Measurements from ENCODE around the gene MFNG.
A peak's percentile ranks its signal among the peaks of the same experiment; 100 is the strongest.
"Not testable (repeated sequence)": the region's sequence is repeated elsewhere in the genome, so short reads cannot be mapped to it uniquely, and the experiment has no call there.

The MFNG gene, protein sequence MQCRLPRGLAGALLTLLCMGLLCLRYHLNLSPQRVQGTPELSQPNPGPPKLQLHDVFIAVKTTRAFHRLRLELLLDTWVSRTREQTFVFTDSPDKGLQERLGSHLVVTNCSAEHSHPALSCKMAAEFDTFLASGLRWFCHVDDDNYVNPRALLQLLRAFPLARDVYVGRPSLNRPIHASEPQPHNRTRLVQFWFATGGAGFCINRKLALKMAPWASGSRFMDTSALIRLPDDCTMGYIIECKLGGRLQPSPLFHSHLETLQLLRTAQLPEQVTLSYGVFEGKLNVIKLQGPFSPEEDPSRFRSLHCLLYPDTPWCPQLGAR

GRCh38 chr22:37486224-37486845 lies at the start of gene MFNG:
TSS of gene MFNG (minus strand) at chr22:37486384. CDS start at chr22:37486177, 207 bp downstream.
- peaks cover 58% of the 10 kb centered on the region for H3K4me1 Mint-ChIP-seq (ENCODE audit: low read depth)
- peak within 1 kb of the TSS; percentile 91 for H3K4me3 Mint-ChIP-seq
- H3K27ac Mint-ChIP-seq = peak within 1 kb of the TSS; percentile 92

DNA sequence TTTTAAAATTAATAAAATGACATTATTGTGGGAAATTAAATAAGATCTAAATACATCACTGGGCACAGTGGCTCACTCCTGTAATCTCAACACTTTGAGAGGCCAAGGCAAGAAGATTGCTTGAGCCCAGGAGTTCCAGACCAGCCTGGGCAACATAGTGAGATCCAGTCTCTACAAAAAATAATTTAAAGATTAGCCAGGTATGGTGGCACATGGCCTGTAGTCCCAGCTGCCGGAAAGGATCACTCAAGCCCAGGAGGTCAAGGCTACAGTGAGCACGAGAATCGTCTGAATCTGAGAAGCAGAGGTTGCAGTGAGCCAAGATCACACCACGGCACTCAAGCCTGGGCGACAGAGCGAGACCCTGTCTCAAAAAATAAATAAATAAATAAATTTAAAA lies 49.0 kb upstream of the MFNG start:
- H3K4me1 Mint-ChIP-seq (ENCODE audit: low read depth) = peaks cover 21% of the 10 kb centered on the region
- H3K4me3 Mint-ChIP-seq = no peak overlapping the region
- no peaks in the 10 kb centered on the region for H3K36me3 Mint-ChIP-seq
- peaks cover 6% of the 10 kb centered on the region for H3K27me3 Mint-ChIP-seq
- H3K9me3 Mint-ChIP-seq (ENCODE audit: low read depth) = no peaks in the 10 kb centered on the region
- H3K27ac Mint-ChIP-seq = no peak overlapping the region

More at GRCh38 chr22:37486224-37486845, at the start of gene MFNG:
- Mint-ChIP-seq H3K27me3 (no peaks in the 10 kb centered on the region), H3K9me3 (ENCODE audit: low read depth) (no peaks in the 10 kb centered on the region), H3K36me3 (peaks cover 3% of the 10 kb centered on the region)

- Mint-ChIP-seq H3K27ac (no peak overlapping the region), H3K36me3 (no peaks in the 10 kb centered on the region), H3K9me3 (ENCODE audit: low read depth) (no peaks in the 10 kb centered on the region), H3K4me1 (ENCODE audit: low read depth) (peaks cover 28% of the 10 kb centered on the region), H3K4me3 (no peak overlapping the region), H3K27me3 (peaks cover 6% of the 10 kb centered on the region)
These were observed 48.3 kb upstream of the MFNG start for GRCh38 chr22:37534445-37534844.

DNA sequence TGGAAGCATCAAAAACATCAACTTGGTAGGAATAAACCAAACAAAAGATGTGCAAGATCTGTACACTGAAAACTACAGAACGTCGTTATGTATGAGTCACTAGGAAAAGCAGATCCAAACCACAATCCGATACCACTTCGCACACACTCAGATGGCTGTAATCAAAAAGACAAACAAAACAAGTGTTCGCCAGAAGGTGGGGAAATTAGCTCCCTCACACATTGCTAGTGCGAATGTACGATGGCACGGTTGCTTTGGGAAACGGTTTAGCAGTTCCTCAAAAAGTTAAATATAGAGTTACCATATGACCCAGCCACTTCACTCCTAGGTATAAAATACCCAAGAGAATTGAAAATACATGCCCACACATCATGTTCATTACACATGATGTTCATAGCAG lies 47.8 kb upstream of the MFNG start:
- H3K27ac Mint-ChIP-seq = no peak overlapping the region
- peaks cover 26% of the 10 kb centered on the region for H3K4me1 Mint-ChIP-seq (ENCODE audit: low read depth)
- H3K36me3 Mint-ChIP-seq = no peaks in the 10 kb centered on the region
- no peaks in the 10 kb centered on the region for H3K9me3 Mint-ChIP-seq (ENCODE audit: low read depth)
- peaks cover 5% of the 10 kb centered on the region for H3K27me3 Mint-ChIP-seq
- H3K4me3 Mint-ChIP-seq = no peak overlapping the region

DNA sequence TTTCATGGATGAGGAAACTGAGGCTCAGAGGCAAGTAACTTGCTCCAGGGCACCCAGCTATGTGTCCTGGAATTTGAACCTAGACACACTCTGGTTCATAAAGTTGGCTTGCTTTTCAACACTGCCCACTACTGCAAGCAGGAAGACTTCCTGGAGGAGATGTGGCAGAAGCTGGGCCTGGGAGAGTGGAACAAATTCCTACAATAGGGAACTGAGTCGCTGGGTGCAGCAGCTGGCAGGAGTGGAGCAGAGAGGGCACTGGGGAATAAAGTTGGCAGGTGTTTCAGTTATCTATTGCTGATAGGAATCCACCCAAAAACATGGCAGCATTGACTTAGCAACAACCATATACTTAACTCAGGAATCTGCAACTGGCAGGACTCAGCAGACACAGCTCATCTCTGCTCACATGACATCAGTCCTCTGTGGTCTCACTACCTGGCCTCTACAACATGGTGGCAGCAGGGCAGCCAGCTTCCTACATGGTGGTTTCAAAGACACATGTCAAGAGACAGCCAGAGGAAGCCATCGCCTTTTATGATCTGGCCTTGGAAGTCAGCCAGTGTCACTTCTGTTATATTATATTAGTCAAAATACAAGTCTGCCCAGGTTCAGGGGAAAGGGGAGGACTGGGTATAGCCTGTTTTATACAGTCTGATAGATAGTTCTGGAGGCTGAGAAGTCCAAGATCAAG lies 43.6 kb upstream of the MFNG start:
- Mint-ChIP-seq H3K9me3 (ENCODE audit: low read depth) (no peaks in the 10 kb centered on the region), H3K27me3 (peaks cover 2% of the 10 kb centered on the region), H3K36me3 (no peaks in the 10 kb centered on the region), H3K4me3 (no peak overlapping the region), H3K27ac (no peak overlapping the region), H3K4me1 (ENCODE audit: low read depth) (peaks cover 19% of the 10 kb centered on the region)

DNA sequence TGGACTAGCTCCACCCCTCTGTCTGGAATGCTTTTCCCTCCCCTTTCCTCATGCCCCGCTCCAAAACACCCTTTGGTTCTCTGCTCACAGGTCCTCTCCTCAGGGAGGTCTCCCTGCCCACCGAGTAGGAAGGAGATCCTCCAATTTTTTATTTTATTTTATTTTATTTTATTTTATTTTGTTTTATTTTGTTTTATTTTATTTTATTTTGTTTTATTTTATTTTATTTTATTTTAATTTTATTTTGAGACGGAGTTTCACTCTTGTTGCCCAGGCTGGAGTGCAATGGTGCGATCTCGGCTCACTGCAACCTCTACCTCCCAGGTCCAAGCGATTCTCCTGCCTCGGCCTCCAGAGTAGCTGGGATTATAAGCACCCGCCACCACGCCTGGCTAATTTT lies 41.8 kb upstream of the MFNG start:
- H3K36me3 Mint-ChIP-seq; H3K9me3 Mint-ChIP-seq (ENCODE audit: low read depth); H3K4me1 Mint-ChIP-seq (ENCODE audit: low read depth); H3K27me3 Mint-ChIP-seq; H3K4me3 Mint-ChIP-seq; H3K27ac Mint-ChIP-seq: not testable (repeated sequence)

DNA sequence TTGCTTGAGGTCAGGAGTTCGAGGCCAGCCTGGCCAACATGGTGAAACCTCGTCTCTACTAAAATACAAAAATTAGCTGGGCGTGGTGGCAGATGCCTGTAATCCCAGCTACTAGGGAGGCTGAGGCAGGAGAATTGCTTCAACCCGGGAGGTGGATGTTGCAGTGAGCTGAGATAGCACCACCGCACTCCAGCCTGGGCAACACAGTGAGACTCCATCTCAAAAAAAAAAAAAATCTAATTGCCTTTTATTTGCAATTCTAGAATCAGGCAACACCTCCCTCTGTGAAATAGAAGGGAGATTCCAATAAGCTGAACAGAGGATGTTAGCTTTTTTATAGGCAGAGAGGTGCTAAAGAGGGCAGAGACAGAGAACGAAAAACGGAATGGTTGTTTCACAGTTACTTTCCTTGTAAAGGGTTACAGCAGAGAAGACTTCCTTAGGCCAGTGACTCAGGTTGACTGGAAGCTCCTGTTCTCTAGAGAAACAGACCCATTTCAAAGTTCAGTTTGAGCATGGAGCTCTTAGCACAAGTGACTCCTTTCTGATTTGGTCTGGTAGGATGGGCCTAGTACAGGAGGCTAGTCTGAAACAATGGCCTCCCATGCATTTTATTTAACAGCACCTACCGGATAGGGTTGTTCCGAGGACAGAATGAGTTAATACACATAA lies 41.0 kb upstream of the MFNG start:
- H3K9me3 Mint-ChIP-seq (ENCODE audit: low read depth); H3K36me3 Mint-ChIP-seq; H3K27me3 Mint-ChIP-seq; H3K27ac Mint-ChIP-seq; H3K4me3 Mint-ChIP-seq; H3K4me1 Mint-ChIP-seq (ENCODE audit: low read depth): not testable (repeated sequence)

DNA sequence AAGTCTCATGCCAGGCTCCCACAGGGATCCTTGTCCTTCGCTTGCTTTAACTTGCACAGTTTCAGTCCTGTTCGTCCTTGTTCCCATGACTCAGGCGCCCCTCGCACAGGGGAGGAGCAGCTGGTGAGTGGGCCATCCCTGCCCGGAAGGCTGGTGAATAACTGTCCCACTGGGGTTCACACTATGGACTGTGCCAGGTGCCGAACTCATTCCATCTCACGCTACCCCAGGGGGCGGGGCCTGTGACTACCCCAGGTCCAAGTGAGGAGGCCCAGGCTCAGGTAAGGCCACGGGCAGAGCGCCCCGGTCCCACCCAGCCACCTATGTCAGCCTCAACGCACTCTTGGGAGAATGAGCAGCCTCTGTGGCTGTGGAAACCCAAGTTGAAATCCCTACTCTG lies 40.2 kb upstream of the MFNG start:
- peaks cover 10% of the 10 kb centered on the region for H3K27me3 Mint-ChIP-seq
- no peaks in the 10 kb centered on the region for H3K36me3 Mint-ChIP-seq
- H3K4me1 Mint-ChIP-seq (ENCODE audit: low read depth) = peaks cover 8% of the 10 kb centered on the region
- H3K4me3 Mint-ChIP-seq = no peak overlapping the region
- no peak overlapping the region for H3K27ac Mint-ChIP-seq
- no peaks in the 10 kb centered on the region for H3K9me3 Mint-ChIP-seq (ENCODE audit: low read depth)

- no peaks in the 10 kb centered on the region for H3K9me3 Mint-ChIP-seq (ENCODE audit: low read depth)
- no peaks in the 10 kb centered on the region for H3K36me3 Mint-ChIP-seq
- no peak overlapping the region for H3K27ac Mint-ChIP-seq
- H3K4me1 Mint-ChIP-seq (ENCODE audit: low read depth) = peaks cover 8% of the 10 kb centered on the region
- H3K4me3 Mint-ChIP-seq = no peak overlapping the region
- peaks cover 15% of the 10 kb centered on the region for H3K27me3 Mint-ChIP-seq
These were observed 39.7 kb upstream of the MFNG start for GRCh38 chr22:37525746-37526350.

- H3K27me3 Mint-ChIP-seq = peaks cover 16% of the 10 kb centered on the region
- peaks cover 7% of the 10 kb centered on the region for H3K4me1 Mint-ChIP-seq (ENCODE audit: low read depth)
- no peaks in the 10 kb centered on the region for H3K36me3 Mint-ChIP-seq
- H3K4me3 Mint-ChIP-seq = no peak overlapping the region
- no peak overlapping the region for H3K27ac Mint-ChIP-seq
- H3K9me3 Mint-ChIP-seq (ENCODE audit: low read depth) = no peaks in the 10 kb centered on the region
These were observed 39.0 kb upstream of the MFNG start for GRCh38 chr22:37525073-37525745.

DNA sequence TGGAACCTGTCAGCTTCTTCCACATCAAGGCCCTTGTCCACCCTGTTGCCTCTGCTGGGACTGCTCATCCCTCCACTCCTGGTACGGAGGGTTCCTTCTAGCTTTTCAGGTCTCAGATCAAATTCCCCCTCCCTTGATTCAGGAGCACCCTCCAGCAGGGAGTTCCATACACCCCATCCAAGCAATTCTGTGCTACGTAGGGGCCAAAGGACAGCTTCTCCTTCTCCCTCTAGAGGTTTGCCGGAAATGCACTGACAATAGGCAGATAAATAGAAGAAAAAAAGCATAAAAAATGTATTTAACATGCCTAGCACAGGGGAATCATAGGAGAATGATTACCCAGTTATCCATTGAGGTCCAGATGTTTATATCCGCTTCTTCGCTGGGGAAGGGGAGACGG lies 36.3 kb upstream of the MFNG start:
- Mint-ChIP-seq H3K27ac (no peak overlapping the region), H3K9me3 (ENCODE audit: low read depth) (no peaks in the 10 kb centered on the region), H3K27me3 (peaks cover 19% of the 10 kb centered on the region), H3K4me1 (ENCODE audit: low read depth) (peaks cover 9% of the 10 kb centered on the region), H3K4me3 (no peak overlapping the region), H3K36me3 (no peaks in the 10 kb centered on the region)

GRCh38 chr22:37521236-37521739 lies 35.1 kb upstream of the MFNG start:
- H3K36me3 Mint-ChIP-seq = no peaks in the 10 kb centered on the region
- peaks cover 9% of the 10 kb centered on the region for H3K4me1 Mint-ChIP-seq (ENCODE audit: low read depth)
- no peak overlapping the region for H3K27ac Mint-ChIP-seq
- H3K27me3 Mint-ChIP-seq = peaks cover 19% of the 10 kb centered on the region
- no peaks in the 10 kb centered on the region for H3K9me3 Mint-ChIP-seq (ENCODE audit: low read depth)
- H3K4me3 Mint-ChIP-seq = peak overlapping the region; percentile 38

DNA sequence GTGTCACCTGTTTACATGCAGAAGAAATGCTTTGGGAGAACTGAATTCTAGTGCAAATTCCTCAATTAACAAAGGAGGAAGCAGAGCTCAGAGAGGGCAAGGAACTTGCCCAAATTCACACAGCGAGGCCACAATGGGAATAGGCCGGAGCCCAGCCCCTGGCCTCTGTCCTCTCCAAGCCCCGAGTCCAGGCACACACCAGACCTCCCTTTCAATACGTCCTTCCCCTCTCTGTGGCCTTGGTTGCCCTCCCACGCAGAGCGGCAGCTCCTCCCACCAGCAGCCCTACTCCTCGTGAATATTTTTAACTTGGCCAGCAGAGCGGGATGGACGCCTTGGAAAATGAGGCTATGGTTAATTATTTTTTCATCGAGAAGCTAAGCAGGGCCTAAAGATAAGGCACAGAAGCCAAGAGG lies 34.6 kb upstream of the MFNG start:
- H3K36me3 Mint-ChIP-seq = no peaks in the 10 kb centered on the region

More for the DNA sequence above, 34.6 kb upstream of the MFNG start:
- Mint-ChIP-seq H3K27me3 (peaks cover 19% of the 10 kb centered on the region), H3K4me3 (peak overlapping the region; percentile 64), H3K4me1 (ENCODE audit: low read depth) (peaks cover 9% of the 10 kb centered on the region), H3K27ac (no peak overlapping the region), H3K9me3 (ENCODE audit: low read depth) (no peaks in the 10 kb centered on the region)
